K562 (cell line): Measurements from ENCODE around the gene SLC3A2. TPM values are rescaled to one million over a fixed set of nuclear protein-coding genes. Genes with fewer than 3 reads are reported as not detected.

Experiments used
- IRF1 ChIP-seq: sonication (generic); formaldehyde crosslinking; IDR thresholded peaks from 2 replicates; pipeline ENCODE4 v1.8.0; 2022; ENCODE audit warnings: missing genetic modification reagents, mild to moderate bottlenecking, borderline replicate concordance
- KAT8 ChIP-seq: fragments of 450-650 bp; IDR thresholded peaks from 2 replicates; pipeline ENCODE4 v1.6.1; 2016; ENCODE audit warnings: low read depth, mild to moderate bottlenecking
- RREB1 ChIP-seq: fragments of 250-450 bp; sonication (Bioruptor Pico); IDR thresholded peaks from 2 replicates; pipeline ENCODE4 v1.4.0; 2020
- SOX6 ChIP-seq: fragments of 450-650 bp; IDR thresholded peaks from 2 replicates; pipeline ENCODE4 v1.6.1; 2014; ENCODE audit warnings: mild to moderate bottlenecking
- TCFL5 ChIP-seq: fragments of 250-450 bp; sonication (Bioruptor Pico); conservative IDR thresholded peaks from 2 replicates; pipeline ENCODE4 v1.6.1; 2021; ENCODE audit warnings: mild to moderate bottlenecking, moderate library complexity, matching md5 sums
- ZBTB8A ChIP-seq: fragments of 450-650 bp; IDR thresholded peaks from 2 replicates; pipeline ENCODE4 v1.6.1; 2018; ENCODE audit warnings: mild to moderate bottlenecking, moderate library complexity; ENCODE audit not compliant: partially characterized antibody
- ZNF318 ChIP-seq, 2 experiments: fragments of 450-650 bp; IDR thresholded peaks; 2 replicates each; pipeline ENCODE4 v1.6.1; 2016; ENCODE audit warnings: mild to moderate bottlenecking in 2 of 2, borderline replicate concordance in 1 of 2, low read depth in 1 of 2, moderate library complexity in 1 of 2
- ZNF408 ChIP-seq: fragments of 250-450 bp; sonication (Bioruptor Pico); IDR thresholded peaks from 2 replicates; pipeline ENCODE4 v1.4.0; 2020; ENCODE audit warnings: low read depth, mild to moderate bottlenecking, moderate library complexity
- ZNF449 ChIP-seq: fragments of 250-450 bp; sonication (Bioruptor Pico); IDR thresholded peaks from 2 replicates; pipeline ENCODE4 v1.8.0; 2022; ENCODE audit warnings: moderate library complexity, mild to moderate bottlenecking, inconsistent platforms
- polyA plus RNA-seq, 8 experiments: library from polyadenylated mRNA; depleted of rRNA in 4 of 8; stranded (reverse) in 5 of 8; unstranded in 3 of 8; fragments of >200 nt; fragmentation: Nextera tagmentation in 2 of 8; fragmentation: Illumina TruSeq in 1 of 8; extraction: Ambion mirVana in 2 of 8; extraction: Trizol in 1 of 8; gene quantifications; 2 replicates each; pipeline versions ENCODE4 v1.2.1 to v1.2.3, GENCODE V29; 2011 to 2014; ENCODE audit warnings: inconsistent platforms in 1 of 8, missing spikeins in 1 of 8
- total RNA-seq, 7 experiments: library from RNA; depleted of rRNA in 6 of 7; stranded (reverse); fragments of >200 nt in 6 of 7; fragmentation: Illumina TruSeq in 2 of 7; extraction: Trizol in 2 of 7; gene quantifications; 2 replicates each; pipeline versions ENCODE4 v1.2.1 to v1.2.3, GENCODE V29; 2011 to 2021; ENCODE audit warnings: low replicate concordance in 1 of 7

The SLC3A2 gene
- total and polyA plus RNA-seq, 9 of the 15 experiments (the other 6 are each of a cell fraction or from before 2014, with no cell fraction given) = 20.0 to 296 (median 214) TPM

- TF ChIP-seq ZNF318 (IDR thresholded peaks at IDR 0.05; ENCODE audit: borderline replicate concordance in 1 of 2, low read depth in 1 of 2) (peak in 1 of 2 experiments; percentile 100; a peak in 2 of 4 replicates), IRF1 (CRISPR knock-in tag) (peak; percentile 90), KAT8 (no peak), RREB1 (peak; percentile 97), SOX6 (peak; percentile 97), ZBTB8A (no peak), TCFL5 (CRISPR knock-in tag) (peak; percentile 93), ZNF449 (CRISPR knock-in tag) (peak; percentile 84), ZNF408 (peak; percentile 91)
These were observed 39.1 kb upstream of the SLC3A2 start (continued) for GRCh38 chr11:62841361-62842170.
